Measurements from ENCODE around the gene C10orf120. TPM values are rescaled to one million over a fixed set of nuclear protein-coding genes. Genes with fewer than 3 reads are reported as not detected.

Gene C10orf120
- total RNA-seq, 1 donor from 2014 or later: not detected

DNA sequence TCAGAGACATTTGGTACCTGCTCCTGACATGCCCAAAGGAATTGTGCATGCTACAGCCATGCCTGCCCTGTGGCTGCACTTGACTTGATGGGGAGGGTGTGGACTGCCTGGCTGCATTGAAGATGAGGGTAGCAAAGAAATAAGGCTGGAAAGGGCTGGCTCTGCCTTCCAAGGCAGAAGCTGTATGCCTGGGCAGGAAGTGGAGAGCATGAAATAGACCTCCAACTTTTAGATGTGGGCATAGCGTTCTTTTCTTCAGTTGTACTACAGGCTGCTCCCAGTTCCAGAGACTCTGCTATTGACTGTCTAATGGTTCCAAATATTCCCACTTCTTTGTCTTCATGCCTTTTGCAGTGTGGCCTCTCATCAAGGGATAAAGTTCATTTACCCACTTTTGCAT is 3.0 kb downstream of the C10orf120 start:
- H3K27me3 Mint-ChIP-seq: peaks cover 42% of the 10 kb centered on the region
- H3K4me3 Mint-ChIP-seq (ENCODE audit: low read depth): no peak overlapping the region
- no peaks in the 10 kb centered on the region for H3K9me3 Mint-ChIP-seq (ENCODE audit: low read depth)
- H3K36me3 Mint-ChIP-seq (ENCODE audit: insufficient read depth): no peaks in the 10 kb centered on the region
- no peak for DNase-seq (ENCODE audit: low spot score, unreplicated experiment)
- no peak overlapping the region for H3K27ac Mint-ChIP-seq
- TF ChIP-seq, protein P1, sequence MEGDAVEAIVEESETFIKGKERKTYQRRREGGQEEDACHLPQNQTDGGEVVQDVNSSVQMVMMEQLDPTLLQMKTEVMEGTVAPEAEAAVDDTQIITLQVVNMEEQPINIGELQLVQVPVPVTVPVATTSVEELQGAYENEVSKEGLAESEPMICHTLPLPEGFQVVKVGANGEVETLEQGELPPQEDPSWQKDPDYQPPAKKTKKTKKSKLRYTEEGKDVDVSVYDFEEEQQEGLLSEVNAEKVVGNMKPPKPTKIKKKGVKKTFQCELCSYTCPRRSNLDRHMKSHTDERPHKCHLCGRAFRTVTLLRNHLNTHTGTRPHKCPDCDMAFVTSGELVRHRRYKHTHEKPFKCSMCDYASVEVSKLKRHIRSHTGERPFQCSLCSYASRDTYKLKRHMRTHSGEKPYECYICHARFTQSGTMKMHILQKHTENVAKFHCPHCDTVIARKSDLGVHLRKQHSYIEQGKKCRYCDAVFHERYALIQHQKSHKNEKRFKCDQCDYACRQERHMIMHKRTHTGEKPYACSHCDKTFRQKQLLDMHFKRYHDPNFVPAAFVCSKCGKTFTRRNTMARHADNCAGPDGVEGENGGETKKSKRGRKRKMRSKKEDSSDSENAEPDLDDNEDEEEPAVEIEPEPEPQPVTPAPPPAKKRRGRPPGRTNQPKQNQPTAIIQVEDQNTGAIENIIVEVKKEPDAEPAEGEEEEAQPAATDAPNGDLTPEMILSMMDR (IDR thresholded peaks at IDR 0.05; ENCODE audit: unreplicated experiment): no peak
- H3K4me1 Mint-ChIP-seq (ENCODE audit: low read depth): no peaks in the 10 kb centered on the region

DNA sequence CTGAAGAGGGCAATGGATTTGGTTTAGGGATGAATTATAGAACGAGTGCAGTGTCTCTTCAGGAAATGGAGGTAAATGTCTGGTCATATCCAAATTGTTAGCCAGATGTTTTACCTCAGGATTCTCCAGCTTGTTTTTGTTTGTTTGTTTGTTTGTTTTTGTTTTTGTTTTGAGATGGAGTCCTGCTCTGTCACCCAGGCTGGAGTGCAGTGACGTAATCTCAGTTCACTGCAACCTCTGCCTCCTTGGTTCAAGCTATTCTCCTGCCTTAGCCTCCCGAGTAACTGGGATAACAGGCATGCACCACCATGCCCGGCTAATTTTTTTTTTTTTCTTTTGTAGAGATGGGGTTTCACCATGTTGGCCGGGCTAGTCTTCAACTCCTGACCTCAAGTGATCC is 6.9 kb downstream of the C10orf120 start:
- Mint-ChIP-seq H3K4me1 (ENCODE audit: low read depth) (no peaks in the 10 kb centered on the region), H3K27me3 (peaks cover 69% of the 10 kb centered on the region), H3K36me3 (ENCODE audit: insufficient read depth) (no peaks in the 10 kb centered on the region), H3K27ac (no peak overlapping the region), H3K4me3 (ENCODE audit: low read depth) (no peak overlapping the region), H3K9me3 (ENCODE audit: low read depth) (no peaks in the 10 kb centered on the region)
- TF ChIP-seq, protein P1 (IDR thresholded peaks at IDR 0.05; ENCODE audit: unreplicated experiment): no peak
- no peak for DNase-seq (ENCODE audit: low spot score, unreplicated experiment)

DNA sequence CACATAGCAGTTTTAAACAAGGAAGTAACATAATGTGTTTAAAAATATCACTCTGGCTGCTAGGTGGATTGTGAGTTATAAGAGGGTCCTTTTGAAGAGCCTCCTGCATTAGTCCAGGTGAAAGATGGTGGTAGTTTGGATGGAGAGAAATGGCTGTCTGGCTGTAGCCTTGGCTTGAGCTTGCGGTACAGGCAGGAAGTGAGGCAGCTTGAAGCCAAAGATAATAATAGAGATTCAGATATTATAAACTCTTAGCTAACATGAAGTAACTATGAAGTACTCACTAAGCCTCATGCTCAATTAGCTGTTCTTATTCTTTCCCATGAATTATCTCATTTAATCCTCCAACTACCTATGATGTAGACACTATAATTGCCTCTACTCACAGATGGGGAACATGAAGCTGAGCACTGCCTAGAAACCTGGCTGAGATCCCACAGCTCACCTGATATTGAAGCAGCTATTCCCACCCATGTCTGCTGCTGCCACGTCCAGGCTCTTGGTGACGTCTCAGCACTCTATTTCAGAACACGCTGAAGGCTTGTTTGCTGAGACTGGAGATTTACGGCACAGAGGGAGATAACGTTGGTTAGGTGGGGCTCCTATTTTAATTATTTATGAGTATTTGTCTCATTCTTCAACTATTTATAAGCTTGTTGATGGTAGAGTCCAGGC is 10.4 kb downstream of the C10orf120 start:
- TF ChIP-seq, protein P1 (IDR thresholded peaks at IDR 0.05; ENCODE audit: unreplicated experiment): no peak
- Mint-ChIP-seq H3K27ac (no peak overlapping the region), H3K36me3 (ENCODE audit: insufficient read depth) (no peaks in the 10 kb centered on the region), H3K9me3 (ENCODE audit: low read depth) (peaks cover 3% of the 10 kb centered on the region), H3K27me3 (peaks cover 81% of the 10 kb centered on the region), H3K4me1 (ENCODE audit: low read depth) (peaks cover 1% of the 10 kb centered on the region), H3K4me3 (ENCODE audit: low read depth) (no peak overlapping the region)
- no peak for DNase-seq (ENCODE audit: low spot score, unreplicated experiment)

DNA sequence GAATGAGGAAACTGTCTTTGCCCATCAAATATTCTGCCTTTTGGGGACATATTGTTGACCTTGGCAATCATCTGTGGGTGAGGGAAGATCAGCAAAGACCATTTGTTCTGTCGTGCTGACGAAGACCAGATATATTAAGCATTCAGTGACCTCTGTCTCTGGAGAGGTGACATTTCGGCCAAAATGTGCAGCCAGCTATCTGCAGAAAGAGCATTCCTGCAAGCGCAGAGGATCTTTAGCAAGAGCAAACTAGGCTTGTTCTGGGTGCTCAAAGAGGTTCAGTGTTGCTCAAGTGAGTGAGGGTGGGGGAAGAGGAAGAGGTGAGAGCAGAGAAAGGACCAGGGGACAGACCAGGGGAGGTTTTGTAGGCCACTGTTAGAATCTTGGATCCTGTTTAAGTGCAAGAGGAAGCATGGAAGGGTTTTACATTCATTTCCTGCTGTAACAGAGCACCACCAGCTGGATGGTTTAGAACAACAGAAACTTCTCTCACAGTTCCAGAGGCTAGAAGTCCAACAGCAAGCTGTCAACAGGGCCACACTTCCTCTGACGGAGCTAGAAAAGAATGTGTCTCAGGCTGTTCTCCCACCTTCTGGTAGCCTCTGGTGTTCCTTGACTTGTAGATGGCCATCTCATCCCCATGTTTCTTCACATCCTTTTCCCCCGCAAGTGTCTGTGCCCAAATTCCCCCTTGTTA is 11.2 kb downstream of the C10orf120 start:
- peaks cover 3% of the 10 kb centered on the region for H3K9me3 Mint-ChIP-seq (ENCODE audit: low read depth)
- H3K27me3 Mint-ChIP-seq: peaks cover 87% of the 10 kb centered on the region
- H3K4me3 Mint-ChIP-seq (ENCODE audit: low read depth): no peak overlapping the region
- H3K4me1 Mint-ChIP-seq (ENCODE audit: low read depth): peaks cover 1% of the 10 kb centered on the region
- H3K36me3 Mint-ChIP-seq (ENCODE audit: insufficient read depth): no peaks in the 10 kb centered on the region
- DNase-seq (ENCODE audit: low spot score, unreplicated experiment): no peak
- no peak overlapping the region for H3K27ac Mint-ChIP-seq
- TF ChIP-seq, protein P1 (IDR thresholded peaks at IDR 0.05; ENCODE audit: unreplicated experiment): no peak

DNA sequence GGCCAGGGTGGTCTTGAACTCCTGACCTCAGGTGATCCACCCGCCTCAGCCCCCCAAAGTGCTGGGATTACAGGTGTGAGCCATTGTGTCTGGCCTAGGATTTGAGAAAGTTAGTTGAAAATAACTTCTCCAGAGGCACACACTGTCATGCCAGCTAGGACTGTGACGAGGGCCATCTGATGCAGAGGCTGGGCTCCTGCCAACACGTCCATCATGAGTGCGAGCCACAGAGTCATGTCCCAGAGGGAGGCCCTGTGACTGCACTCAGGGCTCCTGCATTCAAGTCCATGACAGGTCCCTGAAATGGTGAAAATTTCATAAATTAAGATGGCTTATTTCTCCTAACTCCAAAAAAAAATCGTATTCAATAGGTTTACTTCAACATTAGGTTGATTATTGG is 17.1 kb downstream of the C10orf120 start:
- no peak overlapping the region for H3K4me3 Mint-ChIP-seq (ENCODE audit: low read depth)
- H3K27me3 Mint-ChIP-seq: peaks cover 75% of the 10 kb centered on the region
- no peak overlapping the region for H3K27ac Mint-ChIP-seq
- DNase-seq (ENCODE audit: low spot score, unreplicated experiment): no peak
- TF ChIP-seq, protein P1 (IDR thresholded peaks at IDR 0.05; ENCODE audit: unreplicated experiment): no peak
- H3K4me1 Mint-ChIP-seq (ENCODE audit: low read depth): peaks cover 3% of the 10 kb centered on the region
- peaks cover 3% of the 10 kb centered on the region for H3K9me3 Mint-ChIP-seq (ENCODE audit: low read depth)
- no peaks in the 10 kb centered on the region for H3K36me3 Mint-ChIP-seq (ENCODE audit: insufficient read depth)
